ENCODE results near the gene DKK3. TPM values are rescaled to one million over a fixed set of nuclear protein-coding genes. Genes with fewer than 3 reads are reported as not detected.

The DKK3 gene
- total RNA-seq = 1 to 10 TPM in 1 of 2 donors, under 1 TPM in 1; 0.91 to 1.6 TPM
- 0.08 to 0.58 reads per million in 2 donors for total RNA-seq

- H3K27ac Mint-ChIP-seq = peak within 1 kb of the TSS; percentile 29
- H3K36me3 Mint-ChIP-seq (ENCODE audit: low read depth) = peaks cover 3% of the 10 kb centered on the region
- no peak for DNase-seq
- peak; percentile 50 for ATAC-seq
- peaks cover 14% of the 10 kb centered on the region for H3K4me1 Mint-ChIP-seq
- H3K9me3 ChIP-seq (ENCODE audit: control insufficient read depth, low read length, poor library complexity, severe bottlenecking) = no peaks in the 10 kb centered on the region
- peak within 1 kb of the TSS; percentile 91 for H3K4me3 Mint-ChIP-seq
- H3K27me3 Mint-ChIP-seq = peaks cover 84% of the 10 kb centered on the region
These were observed at the start of gene DKK3 for GRCh38 chr11:12007769-12008737. Gene DKK3, minus strand, starts transcription at chr11:12008626. Its CDS starts 44 bp downstream, at chr11:12008582.

GRCh38 chr11:12057299-12057980, 49.0 kb upstream of the DKK3 start:
- Mint-ChIP-seq H3K27me3 (no peaks in the 10 kb centered on the region), H3K27ac (peak overlapping the region; percentile 41), H3K4me1 (peaks cover 12% of the 10 kb centered on the region), H3K36me3 (ENCODE audit: low read depth) (no peaks in the 10 kb centered on the region), H3K4me3 (no peak overlapping the region)
- ATAC-seq = no peak
- H3K9me3 ChIP-seq (ENCODE audit: control insufficient read depth, low read length, poor library complexity, severe bottlenecking) = no peaks in the 10 kb centered on the region
- no peak for DNase-seq

GRCh38 chr11:12056119-12056518, 47.7 kb upstream of the DKK3 start:
- no peaks in the 10 kb centered on the region for H3K9me3 ChIP-seq (ENCODE audit: control insufficient read depth, low read length, poor library complexity, severe bottlenecking)
- ATAC-seq (no peak), DNase-seq (no peak)
- H3K4me3 Mint-ChIP-seq = no peak overlapping the region
- H3K27me3 Mint-ChIP-seq = no peaks in the 10 kb centered on the region
- H3K36me3 Mint-ChIP-seq (ENCODE audit: low read depth) = no peaks in the 10 kb centered on the region
- peaks cover 6% of the 10 kb centered on the region for H3K4me1 Mint-ChIP-seq
- peak overlapping the region; percentile 75 for H3K27ac Mint-ChIP-seq

- no peaks in the 10 kb centered on the region for H3K9me3 ChIP-seq (ENCODE audit: control insufficient read depth, low read length, poor library complexity, severe bottlenecking)
- Mint-ChIP-seq H3K27ac (no peak overlapping the region), H3K4me3 (no peak overlapping the region), H3K36me3 (ENCODE audit: low read depth) (no peaks in the 10 kb centered on the region), H3K4me1 (peaks cover 5% of the 10 kb centered on the region), H3K27me3 (no peaks in the 10 kb centered on the region)
- ATAC-seq (no peak), DNase-seq (no peak)
These were observed 45.4 kb upstream of the DKK3 start for GRCh38 chr11:12053606-12054361.

GRCh38 chr11:12052676-12053605, 44.5 kb upstream of the DKK3 start:
- H3K9me3 ChIP-seq (ENCODE audit: control insufficient read depth, low read length, poor library complexity, severe bottlenecking) = no peaks in the 10 kb centered on the region
- Mint-ChIP-seq H3K4me3 (no peak overlapping the region), H3K4me1 (peaks cover 5% of the 10 kb centered on the region), H3K27me3 (no peaks in the 10 kb centered on the region), H3K27ac (peak overlapping the region; percentile 34), H3K36me3 (ENCODE audit: low read depth) (no peaks in the 10 kb centered on the region)
- ATAC-seq (no peak), DNase-seq (no peak)

GRCh38 chr11:12051287-12051662, 42.8 kb upstream of the DKK3 start:
- Mint-ChIP-seq H3K4me3 (no peak overlapping the region), H3K4me1 (peaks cover 8% of the 10 kb centered on the region), H3K36me3 (ENCODE audit: low read depth) (no peaks in the 10 kb centered on the region), H3K27ac (no peak overlapping the region), H3K27me3 (peaks cover 8% of the 10 kb centered on the region)
- H3K9me3 ChIP-seq (ENCODE audit: control insufficient read depth, low read length, poor library complexity, severe bottlenecking) = no peaks in the 10 kb centered on the region
- DNase-seq = no peak
- no peak for ATAC-seq

GRCh38 chr11:12050470-12051286, 42.3 kb upstream of the DKK3 start:
- peaks cover 8% of the 10 kb centered on the region for H3K4me1 Mint-ChIP-seq
- H3K36me3 Mint-ChIP-seq (ENCODE audit: low read depth) = no peaks in the 10 kb centered on the region
- ATAC-seq (no peak), DNase-seq (no peak)
- H3K27me3 Mint-ChIP-seq = peaks cover 8% of the 10 kb centered on the region
- H3K9me3 ChIP-seq (ENCODE audit: control insufficient read depth, low read length, poor library complexity, severe bottlenecking) = no peaks in the 10 kb centered on the region
- no peak overlapping the region for H3K27ac Mint-ChIP-seq
- no peak overlapping the region for H3K4me3 Mint-ChIP-seq

GRCh38 chr11:12048936-12049790, 40.7 kb upstream of the DKK3 start:
- Mint-ChIP-seq H3K27me3 (peaks cover 8% of the 10 kb centered on the region), H3K4me1 (peaks cover 8% of the 10 kb centered on the region), H3K4me3 (no peak overlapping the region), H3K27ac (no peak overlapping the region), H3K36me3 (ENCODE audit: low read depth) (no peaks in the 10 kb centered on the region)
- no peak for DNase-seq
- no peak for ATAC-seq
- no peaks in the 10 kb centered on the region for H3K9me3 ChIP-seq (ENCODE audit: control insufficient read depth, low read length, poor library complexity, severe bottlenecking)

- ATAC-seq = no peak
- Mint-ChIP-seq H3K36me3 (ENCODE audit: low read depth) (no peaks in the 10 kb centered on the region), H3K4me3 (no peak overlapping the region), H3K27ac (no peak overlapping the region), H3K4me1 (peaks cover 5% of the 10 kb centered on the region), H3K27me3 (peaks cover 8% of the 10 kb centered on the region)
- DNase-seq = no peak
- H3K9me3 ChIP-seq (ENCODE audit: control insufficient read depth, low read length, poor library complexity, severe bottlenecking) = no peaks in the 10 kb centered on the region
These were observed 38.3 kb upstream of the DKK3 start for GRCh38 chr11:12046636-12047236.

- no peak for ATAC-seq
- H3K4me3 Mint-ChIP-seq = no peak overlapping the region
These were observed 37.6 kb upstream of the DKK3 start for GRCh38 chr11:12045914-12046635.

More at GRCh38 chr11:12045914-12046635, 37.6 kb upstream of the DKK3 start:
- H3K9me3 ChIP-seq (ENCODE audit: control insufficient read depth, low read length, poor library complexity, severe bottlenecking) = no peaks in the 10 kb centered on the region
- peaks cover 5% of the 10 kb centered on the region for H3K4me1 Mint-ChIP-seq
- H3K27ac Mint-ChIP-seq = no peak overlapping the region
- DNase-seq = no peak
- no peaks in the 10 kb centered on the region for H3K36me3 Mint-ChIP-seq (ENCODE audit: low read depth)
- H3K27me3 Mint-ChIP-seq = peaks cover 8% of the 10 kb centered on the region
